Vagina (tissue), 2 donors: ENCODE results near the gene DAND5.

Experiments
- POLR2A ChIP-seq, 2 donors: fragments of 450-650 bp; IDR thresholded peaks; one replicate each; pipeline ENCODE4 v1.6.1; 2017; ENCODE audit warnings: antibody characterized with exemption in 2 of 2, mild to moderate bottlenecking in 2 of 2, moderate library complexity in 2 of 2
- POLR2AphosphoS5 ChIP-seq, 2 donors: sonication (generic); formaldehyde crosslinking; IDR thresholded peaks; one replicate each; pipeline ENCODE4 v1.9.0; 2017; ENCODE audit warnings: antibody characterized with exemption in 2 of 2, mild to moderate bottlenecking in 2 of 2, low read depth in 1 of 2; ENCODE audit not compliant: insufficient read depth in 1 of 2
- TF ChIP-seq, protein P1 (sequence below), 3 experiments: fragments of 450-650 bp in 2 of 3; fragments of 200-600 bp in 1 of 3; sonication (generic) in 1 of 3; IDR thresholded peaks; one replicate each; pipeline ENCODE4 v1.5.1; 2017 to 2019; ENCODE audit warnings: antibody characterized with exemption in 3 of 3, mild to moderate bottlenecking in 2 of 3, moderate library complexity in 2 of 3

- TF ChIP-seq, protein P1, sequence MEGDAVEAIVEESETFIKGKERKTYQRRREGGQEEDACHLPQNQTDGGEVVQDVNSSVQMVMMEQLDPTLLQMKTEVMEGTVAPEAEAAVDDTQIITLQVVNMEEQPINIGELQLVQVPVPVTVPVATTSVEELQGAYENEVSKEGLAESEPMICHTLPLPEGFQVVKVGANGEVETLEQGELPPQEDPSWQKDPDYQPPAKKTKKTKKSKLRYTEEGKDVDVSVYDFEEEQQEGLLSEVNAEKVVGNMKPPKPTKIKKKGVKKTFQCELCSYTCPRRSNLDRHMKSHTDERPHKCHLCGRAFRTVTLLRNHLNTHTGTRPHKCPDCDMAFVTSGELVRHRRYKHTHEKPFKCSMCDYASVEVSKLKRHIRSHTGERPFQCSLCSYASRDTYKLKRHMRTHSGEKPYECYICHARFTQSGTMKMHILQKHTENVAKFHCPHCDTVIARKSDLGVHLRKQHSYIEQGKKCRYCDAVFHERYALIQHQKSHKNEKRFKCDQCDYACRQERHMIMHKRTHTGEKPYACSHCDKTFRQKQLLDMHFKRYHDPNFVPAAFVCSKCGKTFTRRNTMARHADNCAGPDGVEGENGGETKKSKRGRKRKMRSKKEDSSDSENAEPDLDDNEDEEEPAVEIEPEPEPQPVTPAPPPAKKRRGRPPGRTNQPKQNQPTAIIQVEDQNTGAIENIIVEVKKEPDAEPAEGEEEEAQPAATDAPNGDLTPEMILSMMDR (IDR thresholded peaks at IDR 0.05) = no peak
- TF ChIP-seq POLR2A (IDR thresholded peaks at IDR 0.05) (no peak), POLR2AphosphoS5 (IDR thresholded peaks at IDR 0.05; ENCODE audit: insufficient read depth in 1 of 2, low read depth in 1 of 2) (no peak)
Observed at GRCh38 chr19:13006431-13007281, 37.3 kb downstream of the DAND5 start.
